OCI-LY7 (cell line): ENCODE data around the gene PLAGL1.

Experiments used
- CTCF ChIP-seq: fragments of 200-600 bp; sonication (generic); conservative IDR thresholded peaks from 2 replicates; pipeline ENCODE4 v1.5.1; 2014; ENCODE audit warnings: mild to moderate bottlenecking, antibody characterized with exemption, low read length, moderate library complexity, mixed read lengths
- EZH2phosphoT487 ChIP-seq: fragments of 200-600 bp; sonication (generic); IDR thresholded peaks from 2 replicates; pipeline ENCODE4 v1.6.1; 2018; ENCODE audit warnings: low read depth, borderline replicate concordance, mild to moderate bottlenecking, mixed run types, antibody characterized with exemption, low read length, moderate library complexity, mixed read lengths

- TF ChIP-seq CTCF (no peak), EZH2phosphoT487 (no peak)
These were observed 21.4 kb upstream of the PLAGL1 start for GRCh38 chr6:144029452-144029851.
